K562 (cell line): ENCODE data around the gene CXCR5. TPM values are rescaled to one million over a fixed set of nuclear protein-coding genes. Genes with fewer than 3 reads are reported as not detected.
A peak's percentile ranks its signal among the peaks of the same experiment; 100 is the strongest.

Source experiments
- ATAC-seq: fragments of 200-7000 bp; cut with Tn5 transposase; 3 replicates; pipeline ENCODE4 v1.9.1; 2020; ENCODE audit warnings: moderate library complexity
- BruUV-seq: library from RNA; stranded (reverse); fragments of 400-500 nt; replicated peaks from 2 replicates; lab custom pipeline; 2021; lab: Mats Ljungman, UMichigan
- CTCF ChIA-PET: fragments of 300-600 bp; formaldehyde crosslinking; extraction: SDS; loops from one replicate; lab custom pipeline; 2021; ENCODE audit warnings: low intra/inter-chr PET ratio; lab: Yijun Ruan, JAX
- POLR2A ChIA-PET: fragments of 300-600, 350-650 bp; sonication (Branson Sonifier 250); formaldehyde crosslinking; extraction: SDS; loops from one replicate; lab custom pipeline; 2021; ENCODE audit warnings: antibody characterized with exemption, inconsistent platforms; lab: Yijun Ruan, JAX
- DNase-seq, 4 experiments: peaks; one replicate each; pipeline versions ENCODE4 v3.0.0 to v3.0.0-alpha.2; 2011 to 2018; ENCODE audit warnings: low spot score in 3 of 4, mixed read lengths in 3 of 4; ENCODE audit errors: extremely low read depth in 1 of 4
- FAIRE-seq: peaks from 2 replicates; lab custom pipeline; 2011; peaks lifted over from hg19 to GRCh38; lab: Jason Lieb, UNC
- H2AFZ ChIP-seq: 2 replicates; pipeline ENCODE4 v1.6.0; 2011; ENCODE audit warnings: low read depth, low read length, control low read depth, inconsistent platforms
- H3K27ac ChIP-seq: fragments of 200-600 bp; 3 replicates; pipeline ENCODE4 v1.8.0; 2011; ENCODE audit warnings: low read depth, mild to moderate bottlenecking, control low read depth, inconsistent platforms, low read length, moderate library complexity, mixed read lengths; ENCODE audit errors: extremely low read depth
- H3K27me3 ChIP-seq, 2 experiments: fragments of 300-600 bp in 1 of 2; 2 replicates in 1 of 2; 3 replicates in 1 of 2; pipeline versions ENCODE4 v1.6.0 to v1.8.0; 2011; ENCODE audit warnings: inconsistent platforms in 2 of 2, low read length in 2 of 2, mild to moderate bottlenecking in 1 of 2, mixed read lengths in 1 of 2, moderate library complexity in 1 of 2; ENCODE audit not compliant: control insufficient read depth in 2 of 2, insufficient read depth in 2 of 2
- H3K36me3 ChIP-seq: fragments of 300-600 bp; 3 replicates; pipeline ENCODE4 v1.8.0; 2011; ENCODE audit warnings: mild to moderate bottlenecking, low read length, inconsistent platforms; ENCODE audit not compliant: control insufficient read depth, insufficient read depth
- H3K4me1 ChIP-seq, 2 experiments: fragments of 200-600 bp in 1 of 2; replicated peaks in 1 of 2; 2 replicates in 1 of 2; 3 replicates in 1 of 2; pipeline versions ENCODE4 v1.5.1 to v1.8.0; 2011; ENCODE audit warnings: inconsistent platforms in 2 of 2, low read length in 2 of 2, mild to moderate bottlenecking in 1 of 2, mixed read lengths in 1 of 2, moderate library complexity in 1 of 2; ENCODE audit not compliant: control insufficient read depth in 2 of 2, insufficient read depth in 2 of 2
- H3K4me2 ChIP-seq: 2 replicates; pipeline ENCODE4 v1.6.1; 2011; ENCODE audit warnings: low read length, control low read depth, inconsistent platforms, mixed read lengths; ENCODE audit not compliant: insufficient read depth
- H3K4me3 ChIP-seq: fragments of 200-600 bp; sonication (generic), shearing (Covaris generic); 2 replicates; pipeline ENCODE4 v1.5.1; 2016; ENCODE audit warnings: control low read depth, inconsistent platforms
- H3K79me2 ChIP-seq: fragments of 200-600 bp; 3 replicates; pipeline ENCODE4 v1.8.0; 2011; ENCODE audit warnings: low read length, inconsistent platforms; ENCODE audit not compliant: control insufficient read depth, insufficient read depth
- H3K9ac ChIP-seq, 2 experiments: 2 replicates each; pipeline versions ENCODE4 v1.6.0 to v1.6.1; 2011; ENCODE audit warnings: low read depth in 2 of 2, low read length in 2 of 2, control low read depth in 1 of 2, inconsistent platforms in 1 of 2, mild to moderate bottlenecking in 1 of 2, mixed read lengths in 1 of 2; ENCODE audit not compliant: insufficient read depth in 1 of 2
- H3K9me1 ChIP-seq: one replicate; pipeline ENCODE4 v1.6.0; 2011; ENCODE audit warnings: inconsistent platforms, mild to moderate bottlenecking, low read length, moderate library complexity; ENCODE audit not compliant: control insufficient read depth, insufficient read depth
- H3K9me3 ChIP-seq: replicated peaks from 2 replicates; pipeline ENCODE4 v1.5.1; 2011; ENCODE audit warnings: low read depth, low read length, inconsistent platforms; ENCODE audit not compliant: control insufficient read depth, insufficient read depth
- H4K20me1 ChIP-seq: replicated peaks from 2 replicates; pipeline ENCODE4 v1.6.1; 2011; ENCODE audit warnings: low read length, inconsistent platforms, mixed read lengths; ENCODE audit not compliant: control insufficient read depth, insufficient read depth
- ARNT ChIP-seq, 2 experiments: fragments of 450-650 bp; IDR thresholded peaks; 2 replicates each; pipeline ENCODE4 v1.6.1; 2016; ENCODE audit warnings: mild to moderate bottlenecking in 1 of 2
- ERF ChIP-seq: fragments of 450-650 bp; formaldehyde crosslinking; IDR thresholded peaks from 2 replicates; pipeline ENCODE4 v1.4.0; 2020; ENCODE audit warnings: mild to moderate bottlenecking, mixed read lengths
- FOXM1 ChIP-seq, 2 experiments: fragments of 450-650 bp in 1 of 2; sonication (generic) in 1 of 2; formaldehyde crosslinking in 1 of 2; IDR thresholded peaks; 2 replicates each; pipeline versions ENCODE4 v1.6.1 to v1.9.0; 2017 to 2022; ENCODE audit warnings: low read depth in 2 of 2, mild to moderate bottlenecking in 2 of 2, missing genetic modification reagents in 1 of 2, moderate library complexity in 1 of 2
- MEF2D ChIP-seq: conservative IDR thresholded peaks from 2 replicates; pipeline ENCODE4 v1.6.1; 2016; ENCODE audit warnings: low read depth, missing genetic modification characterization, missing compliant biosample characterization
- NFATC3 ChIP-seq: fragments of 450-650 bp; IDR thresholded peaks from 2 replicates; pipeline ENCODE4 v1.6.1; 2017; ENCODE audit warnings: mild to moderate bottlenecking
- NFXL1 ChIP-seq: fragments of 450-650 bp; formaldehyde crosslinking; IDR thresholded peaks from 2 replicates; pipeline ENCODE4 v1.4.0; 2021; ENCODE audit warnings: mild to moderate bottlenecking
- NRF1 ChIP-seq, 2 experiments: fragments of 450-650 bp; IDR thresholded peaks in 1 of 2; conservative IDR thresholded peaks in 1 of 2; 2 replicates each; pipeline ENCODE4 v1.6.1; 2014; ENCODE audit warnings: mild to moderate bottlenecking in 2 of 2
- ZNF316 ChIP-seq: fragments of 450-650 bp; IDR thresholded peaks from 2 replicates; pipeline ENCODE4 v1.6.1; 2016
- WGBS: fragments of 100-300 bp; shearing (Covaris generic); methylation state at CpG from one replicate; pipeline ENCODE4 v1.1.6; 2016; ENCODE audit warnings: low coverage, mixed read lengths; ENCODE audit not compliant: insufficient coverage; ENCODE audit errors: missing lambda C conversion rate; 5-methylcytosine and 5-hydroxymethylcytosine counted together
- in situ Hi-C: fragments of 300-500 bp; cut with MboI; formaldehyde crosslinking; loops from 4 replicates; pipeline ENCODE4 v1.15.0; 2018; ENCODE audit warnings: inconsistent platforms, mixed read lengths
- intact Hi-C: fragments of 100-400 bp; cut with micrococcal nuclease; formaldehyde crosslinking; loops from 2 replicates; pipeline ENCODE4 v1.14.2; 2022
- polyA plus RNA-seq, 8 experiments: library from polyadenylated mRNA; depleted of rRNA in 4 of 8; stranded (reverse) in 5 of 8; unstranded in 3 of 8; fragments of >200 nt; fragmentation: Nextera tagmentation in 2 of 8; fragmentation: Illumina TruSeq in 1 of 8; extraction: Ambion mirVana in 2 of 8; extraction: Trizol in 1 of 8; gene quantifications; 2 replicates each; pipeline versions ENCODE4 v1.2.1 to v1.2.3, GENCODE V29; 2011 to 2014; ENCODE audit warnings: inconsistent platforms in 1 of 8, missing spikeins in 1 of 8
- total RNA-seq, 7 experiments: library from RNA; depleted of rRNA in 6 of 7; stranded (reverse); fragments of >200 nt in 6 of 7; fragmentation: Illumina TruSeq in 2 of 7; extraction: Trizol in 2 of 7; gene quantifications; 2 replicates each; pipeline versions ENCODE4 v1.2.1 to v1.2.3, GENCODE V29; 2011 to 2021; ENCODE audit warnings: low replicate concordance in 1 of 7
- TF ChIP-seq, protein P1 (sequence below): sonication (generic); formaldehyde crosslinking; IDR thresholded peaks from 2 replicates; pipeline ENCODE4 v1.8.0; 2022; ENCODE audit warnings: mild to moderate bottlenecking, missing genetic modification reagents
- TF ChIP-seq, protein P2 (sequence below): sonication (generic); formaldehyde crosslinking; IDR thresholded peaks from 2 replicates; pipeline ENCODE4 v1.8.0; 2022; ENCODE audit warnings: missing genetic modification reagents, mild to moderate bottlenecking, moderate library complexity, borderline replicate concordance

CXCR5 gene
- total and polyA plus RNA-seq, 9 of the 15 experiments (the other 6 are each of a cell fraction or from before 2014, with no cell fraction given) = 0.03 to 0.06 TPM; not detected in 7

DNA sequence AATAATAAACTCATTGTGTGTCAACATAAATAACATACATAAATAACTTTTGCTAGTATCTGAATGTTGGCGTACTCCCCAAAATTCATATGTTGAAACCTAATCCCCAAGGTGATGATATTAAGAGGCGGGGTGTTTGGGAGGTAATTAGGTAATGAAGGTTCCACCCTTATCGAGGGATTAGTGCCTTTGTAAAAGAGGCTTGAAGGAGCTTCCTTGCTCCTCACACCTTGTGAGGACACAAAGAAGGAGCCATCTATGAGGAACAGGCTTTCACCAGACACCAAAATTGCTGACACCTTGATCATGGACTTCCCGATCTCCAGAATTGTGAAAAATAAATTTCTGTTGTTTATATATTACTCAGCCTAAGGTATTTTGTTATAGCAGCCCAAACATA lies 33.9 kb upstream of the CXCR5 start:
- FAIRE-seq = no peak
- DNase-seq = no peak
- H3K9me1 ChIP-seq = no peaks in the 10 kb centered on the region
- ChIA-PET POLR2A (interaction anchor here (0.6 kb wide), 1 partner anchor 62 kb away, joined by 3 read pairs; no protein-coding TSS in a partner anchor), CTCF (interaction anchor here (0.7 kb wide), 1 partner anchor 180 kb away, joined by 3 read pairs; no protein-coding TSS in a partner anchor)
- 57% methylated on average over 4 of the region's 4 CpGs for WGBS
- no peaks in the 10 kb centered on the region for H4K20me1 ChIP-seq
- intact Hi-C loops = no loop called here
- H3K27me3 ChIP-seq = no peaks in the 10 kb centered on the region
- H3K79me2 ChIP-seq = no peaks in the 10 kb centered on the region
- no peaks in the 10 kb centered on the region; the same call in 1 of the 2 replicates for H3K9me3 ChIP-seq
- in situ Hi-C loops = no loop called here
- TF ChIP-seq ZNF316 (peak; percentile 30; the same call in 1 of the 2 replicates), ARNT (IDR thresholded peaks at IDR 0.05) (no peak)
- H3K4me3 ChIP-seq = no peak overlapping the region
- no peak overlapping the region for H3K27ac ChIP-seq
- no peak overlapping the region for H3K4me2 ChIP-seq
- no TSS peak for BruUV-seq
- no peak overlapping the region for H3K9ac ChIP-seq
- no peaks in the 10 kb centered on the region for H3K36me3 ChIP-seq
- ATAC-seq = no peak
- peaks cover 9 to 22% of the 10 kb centered on the region in 2 experiments; a peak in 3 of 5 replicates for H3K4me1 ChIP-seq
- H2AFZ ChIP-seq = no peak overlapping the region

DNA sequence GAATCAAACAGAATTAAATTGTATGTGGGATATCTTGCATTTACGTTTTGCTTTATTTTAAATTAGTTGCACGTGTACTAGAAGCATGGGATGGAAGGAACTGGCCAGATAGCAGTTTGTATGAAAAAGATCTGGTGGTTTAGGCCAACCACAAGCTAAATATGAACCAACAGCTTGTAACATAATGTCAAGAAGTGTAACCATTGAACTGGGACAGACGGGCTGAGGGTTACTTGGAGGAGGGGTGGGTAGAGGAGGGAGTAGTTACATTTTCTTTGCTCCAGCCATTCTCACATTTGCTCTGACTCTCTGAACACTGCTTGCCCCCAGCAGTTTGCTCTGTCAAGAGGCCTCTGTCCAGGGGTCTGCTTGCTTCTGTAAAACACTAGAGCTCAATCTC lies 31.7 kb upstream of the CXCR5 start:
- H4K20me1 ChIP-seq = no peaks in the 10 kb centered on the region
- H2AFZ ChIP-seq = peak overlapping the region; percentile 63; the same call in 1 of the 2 replicates
- no peaks in the 10 kb centered on the region for H3K9me1 ChIP-seq
- FAIRE-seq = no peak
- TF ChIP-seq, protein P1, sequence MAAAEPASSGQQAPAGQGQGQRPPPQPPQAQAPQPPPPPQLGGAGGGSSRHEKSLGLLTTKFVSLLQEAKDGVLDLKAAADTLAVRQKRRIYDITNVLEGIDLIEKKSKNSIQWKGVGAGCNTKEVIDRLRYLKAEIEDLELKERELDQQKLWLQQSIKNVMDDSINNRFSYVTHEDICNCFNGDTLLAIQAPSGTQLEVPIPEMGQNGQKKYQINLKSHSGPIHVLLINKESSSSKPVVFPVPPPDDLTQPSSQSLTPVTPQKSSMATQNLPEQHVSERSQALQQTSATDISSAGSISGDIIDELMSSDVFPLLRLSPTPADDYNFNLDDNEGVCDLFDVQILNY (CRISPR knock-in tag) = no peak
- TF ChIP-seq NFATC3 = no peak
- TF ChIP-seq NRF1 (conservative IDR thresholded peaks at IDR 0.05 in 1 of 2, IDR thresholded peaks at IDR 0.05 in 1 of 2) = no peak
- no peak for TF ChIP-seq NFXL1 (CRISPR knock-in tag)
- no peak for TF ChIP-seq FOXM1 (IDR thresholded peaks at IDR 0.05; ENCODE audit: low read depth)
- TF ChIP-seq FOXM1 (CRISPR knock-in tag; IDR thresholded peaks at IDR 0.05; ENCODE audit: low read depth) = no peak
- no peak for TF ChIP-seq MEF2D
- TF ChIP-seq ERF (CRISPR knock-in tag) = no peak
- TF ChIP-seq, protein P2, sequence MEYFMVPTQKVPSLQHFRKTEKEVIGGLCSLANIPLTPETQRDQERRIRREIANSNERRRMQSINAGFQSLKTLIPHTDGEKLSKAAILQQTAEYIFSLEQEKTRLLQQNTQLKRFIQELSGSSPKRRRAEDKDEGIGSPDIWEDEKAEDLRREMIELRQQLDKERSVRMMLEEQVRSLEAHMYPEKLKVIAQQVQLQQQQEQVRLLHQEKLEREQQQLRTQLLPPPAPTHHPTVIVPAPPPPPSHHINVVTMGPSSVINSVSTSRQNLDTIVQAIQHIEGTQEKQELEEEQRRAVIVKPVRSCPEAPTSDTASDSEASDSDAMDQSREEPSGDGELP (CRISPR knock-in tag) = no peak
- H3K4me3 ChIP-seq = no peak overlapping the region
- intact Hi-C loops = no loop called here
- WGBS = 27% methylated on average over 3 of the region's 3 CpGs
- H3K4me2 ChIP-seq = no peak overlapping the region
- H3K27ac ChIP-seq = no peak overlapping the region
- CTCF ChIA-PET = no interaction called here
- in situ Hi-C loops = no loop called here
- no TSS peak for BruUV-seq
- H3K36me3 ChIP-seq = no peaks in the 10 kb centered on the region
- peaks cover 3 to 8% of the 10 kb centered on the region in 2 experiments; a peak in 3 of 5 replicates for H3K4me1 ChIP-seq
- DNase-seq = no peak
- H3K9ac ChIP-seq = no peak overlapping the region
- no peaks in the 10 kb centered on the region; the same call in 1 of the 2 replicates for H3K9me3 ChIP-seq
- no peaks in the 10 kb centered on the region for H3K27me3 ChIP-seq
- POLR2A ChIA-PET = interaction anchor here (0.8 kb wide), 1 partner anchor 17 kb away, joined by 4 read pairs; no protein-coding TSS in a partner anchor
- no peaks in the 10 kb centered on the region for H3K79me2 ChIP-seq
- ATAC-seq = peak; percentile 21; the same call in 2 of the 3 replicates
